Measurements from ENCODE around the gene ZBED2. TPM values are rescaled to one million over a fixed set of nuclear protein-coding genes. Genes with fewer than 3 reads are reported as not detected.

The ZBED2 gene
- polyA plus RNA-seq, 2 of the 4 experiments (the other 2 are of a cell fraction): 0.48 to 1.9 TPM

- H3K4me2 ChIP-seq: no peak overlapping the region
- no peak for ATAC-seq
These were observed 23.8 kb upstream of the ZBED2 start for GRCh38 chr3:111618945-111619344.

GRCh38 chr3:111617912-111618601, 22.9 kb upstream of the ZBED2 start:
- no peak for DNase-seq (ENCODE audit: low read depth in 1 of 2, low spot score in 1 of 2)
- Histone ChIP-seq H3K9me3 (no peaks in the 10 kb centered on the region), H3K4me2 (no peak overlapping the region), H3K4me1 (peaks cover 14% of the 10 kb centered on the region; the same call in 1 of the 3 replicates), H3K4me3 (no peak overlapping the region), H3K27ac (no peak overlapping the region)
- no peak for FAIRE-seq
- TF ChIP-seq HOXA7 (CRISPR knock-in tag; IDR thresholded peaks at IDR 0.05): no peak
- no peak for TF ChIP-seq E2F6 (IDR thresholded peaks at IDR 0.05; ENCODE audit: borderline replicate concordance, low read depth)
- no peak for TF ChIP-seq RNF2 (IDR thresholded peaks at IDR 0.05; ENCODE audit: borderline replicate concordance, low read depth)
- no peak for TF ChIP-seq CTCF (IDR thresholded peaks at IDR 0.05)
- CTCF ChIA-PET: interaction anchor here (0.7 to 3.3 kb wide), 6 partner anchors 9 to 122 kb away, joined by 3 to 18 read pairs (median 4); no protein-coding TSS in a partner anchor
- 72% methylated on average over 3 of the region's 5 CpGs for WGBS (ENCODE audit: missing lambda C conversion rate)
- POLR2A ChIA-PET: interaction anchor here (0.7 to 1.3 kb wide), 2 partner anchors 33 to 788 kb away, joined by 3 to 4 read pairs; no protein-coding TSS in a partner anchor
- ATAC-seq: no peak

More at GRCh38 chr3:111618945-111619344, 23.8 kb upstream of the ZBED2 start:
- TF ChIP-seq ATOH8 (CRISPR knock-in tag; IDR thresholded peaks at IDR 0.05; ENCODE audit: low read depth) (no peak), REST (IDR thresholded peaks at IDR 0.05) (no peak), MAFK (IDR thresholded peaks at IDR 0.05; ENCODE audit: partially characterized antibody) (no peak), PBX3 (IDR thresholded peaks at IDR 0.05) (no peak), RCOR1 (IDR thresholded peaks at IDR 0.05; ENCODE audit: low read depth, low read length) (no peak)
- ChIA-PET POLR2A (interaction anchor here (0.7 kb wide), 1 partner anchor 787 kb away, joined by 4 read pairs; no protein-coding TSS in a partner anchor), CTCF (interaction anchor here (1.2 to 3.3 kb wide), 5 partner anchors 14 to 72 kb away, joined by 3 to 18 read pairs (median 4); no protein-coding TSS in a partner anchor)
- H3K27ac ChIP-seq: no peak overlapping the region
- H3K4me3 ChIP-seq: no peak overlapping the region
- DNase-seq (ENCODE audit: low read depth in 1 of 2, low spot score in 1 of 2) (no peak), FAIRE-seq (no peak)
- H3K9me3 ChIP-seq: no peaks in the 10 kb centered on the region
- peaks cover 14% of the 10 kb centered on the region; the same call in 1 of the 3 replicates for H3K4me1 ChIP-seq

GRCh38 chr3:111617406-111617805, 22.3 kb upstream of the ZBED2 start:
- CTCF ChIA-PET: interaction anchor here (0.7 to 3.3 kb wide), 6 partner anchors 9 to 74 kb away, joined by 3 to 18 read pairs (median 4); no protein-coding TSS in a partner anchor
- FAIRE-seq (no peak), ATAC-seq (no peak), DNase-seq (ENCODE audit: low read depth in 1 of 2, low spot score in 1 of 2) (no peak)
- 62% methylated on average over 3 of the region's 3 CpGs for WGBS (ENCODE audit: missing lambda C conversion rate)
- H3K27ac ChIP-seq: no peak overlapping the region
- H3K9me3 ChIP-seq: no peaks in the 10 kb centered on the region
- H3K4me2 ChIP-seq: no peak overlapping the region
- POLR2A ChIA-PET: interaction anchor here (1.3 kb wide), 1 partner anchor 32 kb away, joined by 3 read pairs; no protein-coding TSS in a partner anchor
- H3K4me3 ChIP-seq: no peak overlapping the region
- peaks cover 14% of the 10 kb centered on the region; the same call in 1 of the 3 replicates for H3K4me1 ChIP-seq
- TF ChIP-seq HEYL (CRISPR knock-in tag; IDR thresholded peaks at IDR 0.05): no peak
- no peak for TF ChIP-seq SREBF2 (IDR thresholded peaks at IDR 0.05)
